Right hindlimb (tissue), 1 donor: ENCODE measurements around the gene MTPN.

ENCODE experiments used
- DNase-seq: peaks from one replicate; pipeline ENCODE4 v3.0.0-alpha.2; 2018

The MTPN gene

GRCh38 chr7:135877805-135878204 lies 99.4 kb downstream of the MTPN start:
- peak; percentile 37 for DNase-seq
